Type B pancreatic cell (in vitro differentiated cells): Measurements from ENCODE around the gene MTA1. TPM values are rescaled to one million over a fixed set of nuclear protein-coding genes. Genes with fewer than 3 reads are reported as not detected.

Experiments used
- DNase-seq: peaks from one replicate; pipeline ENCODE4 v3.0.0; 2021; ENCODE audit warnings: mixed read lengths; ENCODE audit not compliant: unreplicated experiment; ENCODE audit errors: extremely low spot score
- H3K27ac Mint-ChIP-seq: 2 replicates; pipeline ENCODE4 v1.8.0; 2021; ENCODE audit warnings: mild to moderate bottlenecking, mixed read lengths
- H3K27me3 Mint-ChIP-seq: 2 replicates; pipeline ENCODE4 v1.8.0; 2021; ENCODE audit warnings: mixed read lengths
- H3K36me3 Mint-ChIP-seq: 2 replicates; pipeline ENCODE4 v1.8.0; 2021; ENCODE audit warnings: mixed read lengths
- H3K4me1 Mint-ChIP-seq: one replicate; pipeline ENCODE4 v1.8.0; 2021; ENCODE audit warnings: mixed read lengths; ENCODE audit not compliant: unreplicated experiment
- H3K4me3 Mint-ChIP-seq: 2 replicates; pipeline ENCODE4 v1.8.0; 2021; ENCODE audit warnings: mild to moderate bottlenecking, mixed read lengths
- H3K9me3 Mint-ChIP-seq: 2 replicates; pipeline ENCODE4 v1.8.0; 2021; ENCODE audit warnings: mixed read lengths
- total RNA-seq: library from RNA; stranded (reverse); gene quantifications from 2 replicates; pipeline ENCODE4 v1.2.1, GENCODE V29; 2021; ENCODE audit warnings: low replicate concordance
- TF ChIP-seq, protein P1 (sequence below): fragments of 200-600 bp; sonication (generic); conservative IDR thresholded peaks from 2 replicates; pipeline ENCODE4 v1.5.0; 2021; ENCODE audit warnings: antibody characterized with exemption, mild to moderate bottlenecking

The MTA1 gene
- total RNA-seq, 1 donor from 2014 or later, result 194 TPM

DNA sequence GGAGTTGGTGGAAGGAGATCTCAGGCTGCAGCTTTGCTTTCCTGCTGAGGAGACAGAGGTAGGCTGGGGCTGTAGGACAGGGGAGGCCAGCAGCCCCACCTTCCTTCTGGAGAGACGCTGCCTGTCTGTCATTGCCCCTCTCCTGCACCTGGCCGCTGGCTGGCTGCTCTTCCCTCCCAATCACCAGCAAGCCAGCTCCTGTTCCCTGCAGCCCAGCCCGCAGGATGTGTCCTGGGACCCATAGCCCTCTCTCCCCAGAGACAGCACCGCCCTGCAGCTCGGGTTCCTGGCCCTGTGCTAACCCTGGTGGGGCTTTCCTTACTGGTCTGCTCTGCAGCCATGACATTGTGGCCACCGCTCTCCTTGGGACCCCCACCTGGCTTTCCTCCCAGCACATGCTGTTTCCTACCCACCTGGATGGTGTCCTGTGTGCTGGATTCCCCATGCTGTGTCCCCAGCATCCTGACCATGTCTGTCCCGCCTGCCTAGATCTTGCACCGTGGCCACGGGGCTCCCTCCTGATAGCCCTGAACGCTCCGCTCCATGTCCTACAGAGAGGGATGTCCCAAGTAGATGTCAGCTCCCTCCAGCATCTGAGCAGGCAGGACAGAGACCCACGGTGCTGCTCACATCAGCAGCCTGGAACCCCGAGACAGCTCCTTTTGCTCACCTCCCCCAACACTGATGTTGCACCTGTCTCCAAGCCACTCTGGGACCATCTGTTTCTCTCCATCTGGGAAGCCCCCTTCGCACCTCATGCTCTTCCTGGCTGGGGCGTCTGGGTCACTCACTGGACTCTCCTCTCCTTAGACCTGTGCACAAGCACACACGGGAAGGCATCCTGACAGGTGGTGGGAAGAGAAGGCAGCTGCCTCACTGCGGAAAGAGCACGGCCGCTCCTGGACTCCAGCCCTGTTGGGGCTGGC, 1.1 kb upstream of the MTA1 start:
- Mint-ChIP-seq H3K9me3 (no peaks in the 10 kb centered on the region), H3K27me3 (no peaks in the 10 kb centered on the region), H3K36me3 (no peaks in the 10 kb centered on the region), H3K4me1 (peaks cover 16% of the 10 kb centered on the region), H3K4me3 (peak overlapping the region; percentile 80), H3K27ac (peak overlapping the region; percentile 36)
- DNase-seq, result no peak
- TF ChIP-seq, protein P1, sequence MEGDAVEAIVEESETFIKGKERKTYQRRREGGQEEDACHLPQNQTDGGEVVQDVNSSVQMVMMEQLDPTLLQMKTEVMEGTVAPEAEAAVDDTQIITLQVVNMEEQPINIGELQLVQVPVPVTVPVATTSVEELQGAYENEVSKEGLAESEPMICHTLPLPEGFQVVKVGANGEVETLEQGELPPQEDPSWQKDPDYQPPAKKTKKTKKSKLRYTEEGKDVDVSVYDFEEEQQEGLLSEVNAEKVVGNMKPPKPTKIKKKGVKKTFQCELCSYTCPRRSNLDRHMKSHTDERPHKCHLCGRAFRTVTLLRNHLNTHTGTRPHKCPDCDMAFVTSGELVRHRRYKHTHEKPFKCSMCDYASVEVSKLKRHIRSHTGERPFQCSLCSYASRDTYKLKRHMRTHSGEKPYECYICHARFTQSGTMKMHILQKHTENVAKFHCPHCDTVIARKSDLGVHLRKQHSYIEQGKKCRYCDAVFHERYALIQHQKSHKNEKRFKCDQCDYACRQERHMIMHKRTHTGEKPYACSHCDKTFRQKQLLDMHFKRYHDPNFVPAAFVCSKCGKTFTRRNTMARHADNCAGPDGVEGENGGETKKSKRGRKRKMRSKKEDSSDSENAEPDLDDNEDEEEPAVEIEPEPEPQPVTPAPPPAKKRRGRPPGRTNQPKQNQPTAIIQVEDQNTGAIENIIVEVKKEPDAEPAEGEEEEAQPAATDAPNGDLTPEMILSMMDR, result no peak

DNA sequence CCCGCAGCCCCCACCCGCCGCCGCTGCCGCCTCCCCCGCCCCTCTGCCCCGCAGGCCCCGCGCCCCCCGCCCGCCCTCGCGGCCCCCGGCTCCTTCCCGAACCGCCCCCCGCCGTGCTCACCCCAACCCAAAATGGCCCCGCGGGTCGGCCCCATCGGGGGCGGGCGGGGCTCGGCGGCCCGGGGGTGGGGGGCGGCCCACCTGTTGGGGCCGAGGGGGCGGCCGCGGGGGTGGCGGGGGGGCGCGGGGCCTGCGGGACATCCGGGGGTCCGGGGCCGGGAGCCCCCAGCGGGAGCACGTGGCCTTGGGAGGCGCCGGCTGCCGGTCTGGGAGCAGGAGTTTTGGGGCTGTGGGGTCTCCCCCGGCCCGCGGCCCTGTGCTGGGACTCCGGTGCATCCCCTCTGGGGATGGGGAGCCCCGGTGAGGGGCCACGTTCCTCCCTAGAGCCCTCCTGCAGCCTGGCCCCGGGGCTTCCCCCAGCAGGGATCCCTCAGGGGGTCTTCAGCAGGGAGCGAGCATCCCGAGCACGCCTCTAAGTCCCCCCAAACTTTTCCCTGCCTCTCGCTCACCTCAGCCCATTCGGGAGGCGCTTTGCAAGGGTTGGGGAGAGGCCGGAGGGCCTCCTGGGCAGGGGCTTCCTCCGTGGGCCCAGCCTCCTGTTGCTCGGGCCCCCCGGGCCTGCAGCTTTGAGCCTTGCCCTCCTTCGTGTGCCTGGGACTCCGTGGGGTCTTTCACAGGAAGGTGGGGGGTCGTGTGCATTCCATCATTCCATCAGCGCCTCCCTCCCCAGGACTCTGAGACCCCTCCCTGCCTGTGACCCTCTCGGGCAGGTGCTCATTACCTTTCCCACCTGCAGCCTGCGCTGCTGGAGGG, 710 bp downstream of the MTA1 start:
- Mint-ChIP-seq H3K27ac (peak overlapping the region; percentile 84), H3K4me3 (peak overlapping the region; percentile 91), H3K36me3 (no peaks in the 10 kb centered on the region), H3K9me3 (no peaks in the 10 kb centered on the region), H3K27me3 (no peaks in the 10 kb centered on the region), H3K4me1 (peaks cover 13% of the 10 kb centered on the region)
- TF ChIP-seq, protein P1, result no peak
- DNase-seq, result no peak

DNA sequence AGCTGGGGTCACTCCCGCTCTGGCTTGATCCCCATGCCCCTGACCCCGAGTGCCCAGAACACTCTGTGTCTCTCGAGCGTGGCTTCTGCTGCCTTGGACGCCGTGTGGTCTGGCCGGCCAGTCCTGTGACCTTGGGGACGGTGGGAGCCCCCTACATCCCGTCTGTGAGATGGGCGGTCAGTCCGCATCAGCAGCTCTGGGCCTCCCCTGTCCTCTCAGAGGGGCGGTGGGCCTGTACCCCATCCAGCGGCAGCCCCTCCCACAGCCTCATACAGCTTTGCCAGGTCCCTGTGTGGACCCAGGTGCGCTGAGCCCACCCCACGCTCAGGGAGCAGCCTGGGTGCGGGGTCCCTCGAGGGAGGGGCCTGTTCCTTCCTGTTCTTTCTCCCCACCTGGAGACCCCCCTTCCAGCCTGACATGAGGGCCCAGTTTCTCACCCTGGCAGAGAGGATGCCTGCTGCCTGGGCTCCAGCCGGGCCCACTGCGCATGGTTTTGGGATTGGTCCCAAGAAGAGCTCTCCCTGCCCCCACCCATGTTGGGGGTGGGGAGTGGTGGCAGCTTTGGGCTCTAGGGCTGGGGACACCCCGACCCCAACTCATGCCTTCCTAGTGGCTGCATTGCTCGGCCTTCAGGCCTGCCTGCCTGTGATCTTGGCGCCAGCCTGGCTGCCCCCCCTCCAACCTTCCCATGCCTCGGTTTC, 1.5 kb downstream of the MTA1 start:
- TF ChIP-seq, protein P1, result no peak
- H3K9me3 Mint-ChIP-seq, result no peaks in the 10 kb centered on the region
- peak overlapping the region; percentile 84 for H3K27ac Mint-ChIP-seq
- H3K36me3 Mint-ChIP-seq, result no peaks in the 10 kb centered on the region
- no peak for DNase-seq
- H3K4me3 Mint-ChIP-seq, result peak overlapping the region; percentile 91
- no peaks in the 10 kb centered on the region for H3K27me3 Mint-ChIP-seq
- H3K4me1 Mint-ChIP-seq, result peaks cover 12% of the 10 kb centered on the region

DNA sequence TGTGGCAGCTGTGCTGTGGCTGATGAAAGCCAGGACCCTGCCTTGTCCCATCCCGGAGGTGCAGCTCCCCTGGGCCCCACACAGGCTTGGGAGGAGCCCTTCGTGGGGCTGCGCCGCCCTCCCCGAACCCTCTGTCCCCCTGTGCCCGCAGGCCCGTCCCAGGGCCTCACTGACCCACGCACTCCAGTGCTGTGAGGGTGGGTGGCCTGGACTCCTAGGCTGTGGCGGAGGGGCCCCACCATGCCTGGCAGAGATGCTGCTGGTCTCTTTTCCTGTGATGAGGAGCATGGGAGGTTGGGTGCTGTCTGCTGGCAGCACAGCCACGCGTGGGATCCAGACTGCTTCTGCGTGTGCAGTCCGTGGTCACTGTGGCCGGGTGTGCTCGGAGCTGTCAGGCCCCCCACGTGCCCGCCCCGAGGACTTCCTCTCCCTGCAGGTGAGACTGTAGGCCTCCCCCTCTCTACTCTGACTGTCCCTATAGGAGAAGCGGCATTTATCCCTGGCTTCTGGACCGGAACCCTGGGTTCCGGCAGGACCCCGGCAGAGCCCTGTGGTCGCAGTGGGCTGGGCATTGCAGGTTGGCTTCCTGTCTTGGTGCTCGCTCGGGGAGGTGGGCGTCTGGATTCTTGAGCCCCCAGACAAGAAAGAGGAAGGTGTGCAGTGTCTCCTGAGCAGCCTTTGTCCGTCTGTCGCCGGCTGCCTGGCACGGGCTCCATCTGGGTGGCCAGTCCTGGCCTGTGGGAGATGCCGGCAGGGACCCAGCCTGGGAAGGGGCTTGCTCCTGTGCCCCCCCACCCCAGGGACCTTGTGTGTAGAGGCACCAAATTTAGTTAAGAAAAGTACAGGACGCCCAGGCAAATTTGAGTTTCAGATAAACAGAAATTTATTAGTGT, 2.3 kb downstream of the MTA1 start:
- Mint-ChIP-seq H3K4me1 (peaks cover 12% of the 10 kb centered on the region), H3K4me3 (peak overlapping the region; percentile 91), H3K27me3 (no peaks in the 10 kb centered on the region), H3K36me3 (peaks cover 3% of the 10 kb centered on the region), H3K27ac (peak overlapping the region; percentile 46), H3K9me3 (no peaks in the 10 kb centered on the region)
- DNase-seq, result no peak
- TF ChIP-seq, protein P1, result no peak
